Measurements from ENCODE around the gene TRPV4.
A peak's percentile ranks its signal among the peaks of the same experiment; 100 is the strongest.

Gene TRPV4

GRCh38 chr12:109808876-109809646 is 24.1 kb downstream of the TRPV4 start:
- no peak for TF ChIP-seq CTCF (IDR thresholded peaks at IDR 0.05; ENCODE audit: insufficient read depth, low read depth, low read length, missing control alignments)
- DNase-seq (ENCODE audit: low read depth), result no peak
- no peak overlapping the region for H3K4me3 ChIP-seq (ENCODE audit: low read depth, low read length)

DNA sequence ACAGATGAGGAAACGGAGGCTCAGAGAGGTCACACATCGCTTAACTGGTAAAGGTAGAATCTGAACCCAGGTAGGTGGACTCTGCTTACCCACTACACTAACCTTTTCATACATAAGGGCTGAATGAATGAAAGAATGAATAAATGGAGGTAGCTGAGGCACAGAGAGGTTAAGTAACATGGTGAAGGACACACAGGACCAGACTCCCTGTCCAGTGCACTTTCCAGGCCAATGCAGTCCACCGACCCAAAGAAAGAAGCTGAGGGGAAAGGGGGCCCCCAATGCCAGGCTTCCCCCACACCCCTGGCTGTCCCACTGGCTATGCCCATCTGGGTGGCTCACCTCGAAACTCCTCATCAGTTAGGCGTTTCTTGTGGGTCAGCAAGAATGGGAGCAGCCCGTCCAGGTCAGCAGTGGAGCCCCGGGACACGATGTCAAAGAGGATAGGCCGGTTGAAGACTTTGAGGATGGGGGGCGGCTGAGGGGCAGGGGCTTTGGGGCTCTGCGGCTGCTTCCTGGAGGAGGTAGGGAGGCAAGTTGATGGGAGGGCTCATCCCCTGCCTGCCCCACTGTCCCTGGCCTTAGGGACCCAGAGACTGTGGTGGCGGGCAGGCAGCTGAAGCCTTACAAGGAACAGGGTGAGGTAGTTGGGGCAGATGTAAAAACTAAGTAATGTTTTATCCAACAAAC is 25.1 kb downstream of the TRPV4 start:
- no peak for DNase-seq (ENCODE audit: low read depth)
- no peak overlapping the region for H3K4me3 ChIP-seq (ENCODE audit: low read depth, low read length)
- no peak for TF ChIP-seq CTCF (IDR thresholded peaks at IDR 0.05; ENCODE audit: insufficient read depth, low read depth, low read length, missing control alignments)

GRCh38 chr12:109804820-109805761 is 28.1 kb downstream of the TRPV4 start:
- H3K4me3 ChIP-seq (ENCODE audit: low read depth, low read length), result no peak overlapping the region
- TF ChIP-seq CTCF (IDR thresholded peaks at IDR 0.05; ENCODE audit: insufficient read depth, low read depth, low read length, missing control alignments), result peak; percentile 97
- DNase-seq (ENCODE audit: low read depth), result peak; percentile 56

- H3K4me3 ChIP-seq (ENCODE audit: low read depth, low read length), result no peak overlapping the region
- DNase-seq (ENCODE audit: low read depth), result no peak
- no peak for TF ChIP-seq CTCF (IDR thresholded peaks at IDR 0.05; ENCODE audit: insufficient read depth, low read depth, low read length, missing control alignments)
Measured at GRCh38 chr12:109803678-109804077, 29.5 kb downstream of the TRPV4 start.

GRCh38 chr12:109802828-109803227 is 30.4 kb downstream of the TRPV4 start:
- DNase-seq (ENCODE audit: low read depth), result no peak
- no peak overlapping the region for H3K4me3 ChIP-seq (ENCODE audit: low read depth, low read length)
- no peak for TF ChIP-seq CTCF (IDR thresholded peaks at IDR 0.05; ENCODE audit: insufficient read depth, low read depth, low read length, missing control alignments)

- no peak for DNase-seq (ENCODE audit: low read depth)
- H3K4me3 ChIP-seq (ENCODE audit: low read depth, low read length), result no peak overlapping the region
- TF ChIP-seq CTCF (IDR thresholded peaks at IDR 0.05; ENCODE audit: insufficient read depth, low read depth, low read length, missing control alignments), result no peak
Measured at GRCh38 chr12:109800536-109800935, 32.7 kb downstream of the TRPV4 start.
